SU-DHL-6 (cell line): ENCODE results near the gene LPAR1.

Source experiments
- H2AFZ ChIP-seq: fragments of 200-600 bp; sonication (generic); 2 replicates; pipeline ENCODE4 v1.6.1; 2014; ENCODE audit warnings: low read depth, mild to moderate bottlenecking, moderate library complexity, mixed read lengths, antibody characterized with exemption, low read length; ENCODE audit not compliant: severe bottlenecking
- H3F3A ChIP-seq: fragments of 200-600 bp; shearing (Covaris generic); 2 replicates; pipeline ENCODE4 v1.6.0; 2016; ENCODE audit warnings: antibody characterized with exemption, mild to moderate bottlenecking; ENCODE audit not compliant: insufficient read depth
- H3K27ac ChIP-seq: fragments of 200-600 bp; sonication (generic); 2 replicates; pipeline ENCODE4 v1.5.1; 2016; ENCODE audit warnings: low read depth, mild to moderate bottlenecking, low read length, moderate library complexity, mixed read lengths
- H3K27me3 ChIP-seq: fragments of 200-600 bp; sonication (generic), shearing (Covaris generic); 2 replicates; pipeline ENCODE4 v1.6.0; 2014; ENCODE audit warnings: mild to moderate bottlenecking, low read length
- H3K36me3 ChIP-seq: fragments of 200-600 bp; sonication (generic); 2 replicates; pipeline ENCODE4 v1.6.1; 2014; ENCODE audit warnings: mild to moderate bottlenecking, low read length, mixed read lengths
- H3K4me2 ChIP-seq: fragments of 300-600, 200-600 bp; shearing (Covaris generic), sonication (generic); 2 replicates; pipeline ENCODE4 v1.6.0; 2014; ENCODE audit warnings: low read length, low read depth, mild to moderate bottlenecking; ENCODE audit not compliant: poor library complexity, severe bottlenecking
- H3K4me3 ChIP-seq: fragments of 200-600 bp; sonication (generic); 2 replicates; pipeline ENCODE4 v1.5.1; 2014; ENCODE audit warnings: antibody characterized with exemption, low read length, mild to moderate bottlenecking, mixed read lengths; ENCODE audit not compliant: insufficient read depth, poor library complexity, severe bottlenecking
- H3K79me2 ChIP-seq: fragments of 200-600 bp; sonication (generic); 2 replicates; pipeline ENCODE4 v1.6.1; 2014; ENCODE audit warnings: mild to moderate bottlenecking, low read length, moderate library complexity; ENCODE audit not compliant: insufficient read depth
- H3K9ac ChIP-seq: fragments of 200-600 bp; sonication (generic); 2 replicates; pipeline ENCODE4 v1.7.0; 2014; ENCODE audit warnings: mild to moderate bottlenecking, low read length
- H3K9me2 ChIP-seq: fragments of 200-600 bp; sonication (generic); replicated peaks from 2 replicates; pipeline ENCODE4 v1.6.1; 2014; ENCODE audit warnings: low read length; ENCODE audit not compliant: insufficient read depth
- H3K9me3 ChIP-seq: fragments of 200-600 bp; sonication (generic); 2 replicates; pipeline ENCODE4 v1.6.1; 2014; ENCODE audit warnings: low read length, mixed read lengths; ENCODE audit not compliant: insufficient read depth
- H4K20me1 ChIP-seq: fragments of 200-600 bp; sonication (generic); 2 replicates; pipeline ENCODE4 v1.6.1; 2014; ENCODE audit warnings: low read depth, mild to moderate bottlenecking, antibody characterized with exemption, low read length, moderate library complexity, mixed read lengths
- CTCF ChIP-seq: fragments of 200-600 bp; sonication (generic); IDR thresholded peaks from one replicate; pipeline ENCODE4 v1.5.1; 2017; ENCODE audit warnings: antibody characterized with exemption, mild to moderate bottlenecking, low read length, moderate library complexity; ENCODE audit not compliant: insufficient read depth, poor library complexity, severe bottlenecking
- EZH2phosphoT487 ChIP-seq: fragments of 200-600 bp; sonication (generic), shearing (Covaris generic); conservative IDR thresholded peaks from 2 replicates; pipeline ENCODE4 v1.6.1; 2018; ENCODE audit warnings: mild to moderate bottlenecking, antibody characterized with exemption, low read length, moderate library complexity, mixed read lengths

LPAR1 gene

GRCh38 chr9:111068771-111069170, 30.5 kb upstream of the LPAR1 start:
- no peak overlapping the region for H2AFZ ChIP-seq
- H3K9ac ChIP-seq: no peak overlapping the region

GRCh38 chr9:111068383-111068730, 30.1 kb upstream of the LPAR1 start:
- no peak overlapping the region for H3K4me3 ChIP-seq
- H3K36me3 ChIP-seq: no peaks in the 10 kb centered on the region
- no peaks in the 10 kb centered on the region for H4K20me1 ChIP-seq
- H3K27ac ChIP-seq: no peak overlapping the region
- no peak for TF ChIP-seq EZH2phosphoT487
- TF ChIP-seq CTCF: no peak
- H3K9me3 ChIP-seq: no peaks in the 10 kb centered on the region
- no peaks in the 10 kb centered on the region for H3K79me2 ChIP-seq
- no peak overlapping the region for H2AFZ ChIP-seq
- H3K4me2 ChIP-seq: no peak overlapping the region
- H3K9ac ChIP-seq: no peak overlapping the region
- no peaks in the 10 kb centered on the region for H3F3A ChIP-seq
- H3K9me2 ChIP-seq: no peaks in the 10 kb centered on the region
- no peaks in the 10 kb centered on the region for H3K27me3 ChIP-seq

More at GRCh38 chr9:111068771-111069170, 30.5 kb upstream of the LPAR1 start:
- Histone ChIP-seq H3K9me3 (no peaks in the 10 kb centered on the region), H3F3A (no peaks in the 10 kb centered on the region), H4K20me1 (no peaks in the 10 kb centered on the region), H3K36me3 (no peaks in the 10 kb centered on the region), H3K27ac (no peak overlapping the region), H3K27me3 (no peaks in the 10 kb centered on the region), H3K4me3 (no peak overlapping the region), H3K9me2 (no peaks in the 10 kb centered on the region), H3K79me2 (no peaks in the 10 kb centered on the region), H3K4me2 (no peak overlapping the region)
- TF ChIP-seq CTCF (no peak), EZH2phosphoT487 (no peak)

- H2AFZ ChIP-seq: no peak overlapping the region
- no peak overlapping the region for H3K4me3 ChIP-seq
- no peaks in the 10 kb centered on the region for H3K9me2 ChIP-seq
- H3K27ac ChIP-seq: no peak overlapping the region
- no peaks in the 10 kb centered on the region for H3K79me2 ChIP-seq
- H3K36me3 ChIP-seq: no peaks in the 10 kb centered on the region
- no peak overlapping the region for H3K4me2 ChIP-seq
- H3K27me3 ChIP-seq: no peaks in the 10 kb centered on the region
- no peak overlapping the region for H3K9ac ChIP-seq
- no peaks in the 10 kb centered on the region for H4K20me1 ChIP-seq
- TF ChIP-seq EZH2phosphoT487: no peak
- TF ChIP-seq CTCF: no peak
- no peaks in the 10 kb centered on the region for H3F3A ChIP-seq
- no peaks in the 10 kb centered on the region for H3K9me3 ChIP-seq
These were observed 28.2 kb upstream of the LPAR1 start for GRCh38 chr9:111066468-111066867.

- Histone ChIP-seq H3K27ac (no peak overlapping the region), H3K4me3 (no peak overlapping the region), H2AFZ (no peak overlapping the region), H3F3A (no peaks in the 10 kb centered on the region), H3K79me2 (no peaks in the 10 kb centered on the region), H3K9me2 (no peaks in the 10 kb centered on the region), H3K9me3 (no peaks in the 10 kb centered on the region), H3K9ac (no peak overlapping the region), H4K20me1 (no peaks in the 10 kb centered on the region), H3K4me2 (no peak overlapping the region), H3K27me3 (no peaks in the 10 kb centered on the region), H3K36me3 (no peaks in the 10 kb centered on the region)
- TF ChIP-seq CTCF: no peak
These were observed 27.1 kb upstream of the LPAR1 start for GRCh38 chr9:111065414-111065813.
